ENCODE measurements around the gene PCCA.
"Not testable (repeated sequence)": the region's sequence is repeated elsewhere in the genome, so short reads cannot be mapped to it uniquely, and the experiment has no call there.

Gene PCCA

GRCh38 chr13:100254002-100254401 is 165.1 kb downstream of the PCCA start:
- no peak for DNase-seq

- no peak for DNase-seq
These were observed 173.5 kb downstream of the PCCA start for GRCh38 chr13:100262404-100262803.

GRCh38 chr13:100266026-100266425 is 177.1 kb downstream of the PCCA start:
- DNase-seq, result no peak

GRCh38 chr13:100269837-100270236 is 180.9 kb downstream of the PCCA start:
- no peak for DNase-seq

- no peak for DNase-seq
These were observed 184.2 kb downstream of the PCCA start for GRCh38 chr13:100273138-100273537.

GRCh38 chr13:100273552-100273951 is 184.7 kb downstream of the PCCA start:
- DNase-seq, result no peak

- no peak for DNase-seq
These were observed 186.1 kb downstream of the PCCA start for GRCh38 chr13:100274942-100275506.

GRCh38 chr13:100275746-100276145 is 186.9 kb downstream of the PCCA start:
- no peak for DNase-seq

- no peak for DNase-seq
These were observed 191.8 kb downstream of the PCCA start for GRCh38 chr13:100280681-100281080.

GRCh38 chr13:100282306-100282705 is 193.4 kb downstream of the PCCA start:
- DNase-seq, result not testable (repeated sequence)

- DNase-seq, result no peak
These were observed 201.4 kb downstream of the PCCA start for GRCh38 chr13:100290165-100290801.

GRCh38 chr13:100291624-100292023 is 202.7 kb downstream of the PCCA start:
- no peak for DNase-seq

- DNase-seq, result no peak
These were observed 208.5 kb downstream of the PCCA start for GRCh38 chr13:100297413-100297812.

GRCh38 chr13:100298116-100298681 is 209.3 kb downstream of the PCCA start:
- no peak for DNase-seq

- DNase-seq, result no peak
These were observed 209.8 kb downstream of the PCCA start for GRCh38 chr13:100298691-100299090.

GRCh38 chr13:100300243-100300642 is 211.3 kb downstream of the PCCA start:
- no peak for DNase-seq

- DNase-seq, result peak; percentile 7
These were observed 211.8 kb downstream of the PCCA start for GRCh38 chr13:100300708-100301107.

- DNase-seq, result peak; percentile 79
These were observed 212.5 kb downstream of the PCCA start for GRCh38 chr13:100301418-100301817.

GRCh38 chr13:100302391-100302790 is 213.5 kb downstream of the PCCA start:
- no peak for DNase-seq

- no peak for DNase-seq
These were observed 215.3 kb downstream of the PCCA start for GRCh38 chr13:100304229-100304628.

GRCh38 chr13:100305398-100305797 is 216.5 kb downstream of the PCCA start:
- DNase-seq, result no peak

GRCh38 chr13:100306030-100306429 is 217.1 kb downstream of the PCCA start:
- no peak for DNase-seq

- no peak for DNase-seq
These were observed 217.6 kb downstream of the PCCA start for GRCh38 chr13:100306434-100306999.
